Naive thymus-derived CD4-positive, alpha-beta T cell (primary cell): Measurements from ENCODE around the gene ZNF839. TPM values are rescaled to one million over a fixed set of nuclear protein-coding genes. Genes with fewer than 3 reads are reported as not detected.

ENCODE experiments used
- ATAC-seq: fragments of 150-1000 bp; cut with Tn5 transposase; 2 replicates; pipeline ENCODE4 v1.10.0; 2021; ENCODE audit warnings: mild to moderate bottlenecking, moderate library complexity
- CTCF ChIA-PET: fragments of 350-600 bp; sonication (Branson Sonifier 250); formaldehyde crosslinking; loops from one replicate; lab custom pipeline; 2021; ENCODE audit warnings: antibody characterized with exemption; lab: Charles Lee
- POLR2A ChIA-PET: fragments of 350-600 bp; sonication (Branson Sonifier 250); formaldehyde crosslinking; loops from one replicate; lab custom pipeline; 2021; ENCODE audit warnings: antibody characterized with exemption, inconsistent platforms; lab: Charles Lee
- DNase-seq, 9 donors: peaks; one replicate each; pipeline versions ENCODE4 v3.0.0 to v3.0.0-alpha.2; 2020 to 2022; ENCODE audit warnings: mixed read lengths in 1 of 9
- H3K27ac ChIP-seq: one replicate; pipeline ENCODE4 v1.7.0; 2013; ENCODE audit warnings: mild to moderate bottlenecking, low read depth, low read length, moderate library complexity
- H3K27me3 ChIP-seq, 2 donors: one replicate each; pipeline ENCODE4 v1.7.0; 2013; ENCODE audit warnings: low read length in 2 of 2, mild to moderate bottlenecking in 2 of 2, moderate library complexity in 2 of 2; ENCODE audit not compliant: control insufficient read depth in 2 of 2, insufficient read depth in 2 of 2
- H3K36me3 ChIP-seq, 3 experiments: 1 replicate in 2 of 3; 2 replicates in 1 of 3; pipeline ENCODE4 v1.7.0; 2013; ENCODE audit warnings: low read length in 3 of 3, mild to moderate bottlenecking in 3 of 3, moderate library complexity in 1 of 3; ENCODE audit not compliant: insufficient read depth in 3 of 3, control insufficient read depth in 2 of 3
- H3K4me1 ChIP-seq, 2 donors: one replicate each; pipeline ENCODE4 v1.7.0; 2013; ENCODE audit warnings: low read length in 2 of 2, mild to moderate bottlenecking in 2 of 2, moderate library complexity in 1 of 2; ENCODE audit not compliant: control insufficient read depth in 2 of 2, insufficient read depth in 2 of 2
- H3K4me3 ChIP-seq: 2 replicates; pipeline ENCODE4 v1.7.0; 2013; ENCODE audit warnings: mild to moderate bottlenecking, low read length
- H3K9me3 ChIP-seq, 3 experiments: 1 replicate in 2 of 3; 2 replicates in 1 of 3; pipeline ENCODE4 v1.7.0; 2013; ENCODE audit warnings: low read length in 3 of 3; ENCODE audit not compliant: control insufficient read depth in 2 of 3
- H3K27ac Mint-ChIP-seq, 9 donors: one replicate each; pipeline ENCODE4 v1.8.0; 2020 to 2022; ENCODE audit warnings: mixed read lengths in 9 of 9, mild to moderate bottlenecking in 8 of 9, moderate library complexity in 5 of 9, inconsistent platforms in 2 of 9
- H3K27me3 Mint-ChIP-seq, 5 donors: one replicate each; pipeline ENCODE4 v1.8.0; 2021 to 2022; ENCODE audit warnings: mixed read lengths in 5 of 5, mild to moderate bottlenecking in 1 of 5
- H3K36me3 Mint-ChIP-seq, 5 donors: one replicate each; pipeline ENCODE4 v1.8.0; 2020 to 2022; ENCODE audit warnings: mixed read lengths in 5 of 5, mild to moderate bottlenecking in 3 of 5, inconsistent platforms in 1 of 5
- H3K4me1 Mint-ChIP-seq, 7 donors: one replicate each; pipeline ENCODE4 v1.8.0; 2020 to 2022; ENCODE audit warnings: mixed read lengths in 7 of 7, mild to moderate bottlenecking in 3 of 7, inconsistent platforms in 1 of 7
- H3K4me3 Mint-ChIP-seq, 10 donors: one replicate each; pipeline ENCODE4 v1.8.0; 2020 to 2022; ENCODE audit warnings: mild to moderate bottlenecking in 10 of 10, mixed read lengths in 10 of 10, moderate library complexity in 6 of 10, inconsistent platforms in 2 of 10
- H3K9me3 Mint-ChIP-seq, 11 donors: one replicate each; pipeline ENCODE4 v1.8.0; 2020 to 2022; ENCODE audit warnings: mixed read lengths in 11 of 11, mild to moderate bottlenecking in 4 of 11, inconsistent platforms in 1 of 11, moderate library complexity in 1 of 11
- intact Hi-C, 2 donors: fragments of 100-400 bp; cut with micrococcal nuclease; formaldehyde crosslinking; loops; one replicate each; pipeline ENCODE4 v1.15.1; 2023
- polyA plus RNA-seq, 2 donors: library from polyadenylated mRNA; unstranded; fragments of 300-500 nt; fragmentation: Illumina TruSeq; gene quantifications; one replicate each; pipeline ENCODE4 v1.2.3, GENCODE V29; 2021
- total RNA-seq, 6 experiments: library from RNA in 5 of 6; stranded (reverse) in 5 of 6; gene quantifications; 1 replicate in 5 of 6; 2 replicates in 1 of 6; pipeline ENCODE4 v1.2.3 and lab custom pipeline; 2021 to 2026

Gene ZNF839
- total RNA-seq: 10 to 100 TPM; 15.2 to 24.9 (median 22.4) TPM
- 10 to 100 TPM in 1 of 2 donors, 1 to 10 TPM in 1; 5.9 to 10.1 TPM for polyA plus RNA-seq
- total RNA-seq (lab: John Stamatoyannopoulos, UW): 31.2 reads per million, percentile 60 among the genes with 10 or more reads in this experiment

DNA sequence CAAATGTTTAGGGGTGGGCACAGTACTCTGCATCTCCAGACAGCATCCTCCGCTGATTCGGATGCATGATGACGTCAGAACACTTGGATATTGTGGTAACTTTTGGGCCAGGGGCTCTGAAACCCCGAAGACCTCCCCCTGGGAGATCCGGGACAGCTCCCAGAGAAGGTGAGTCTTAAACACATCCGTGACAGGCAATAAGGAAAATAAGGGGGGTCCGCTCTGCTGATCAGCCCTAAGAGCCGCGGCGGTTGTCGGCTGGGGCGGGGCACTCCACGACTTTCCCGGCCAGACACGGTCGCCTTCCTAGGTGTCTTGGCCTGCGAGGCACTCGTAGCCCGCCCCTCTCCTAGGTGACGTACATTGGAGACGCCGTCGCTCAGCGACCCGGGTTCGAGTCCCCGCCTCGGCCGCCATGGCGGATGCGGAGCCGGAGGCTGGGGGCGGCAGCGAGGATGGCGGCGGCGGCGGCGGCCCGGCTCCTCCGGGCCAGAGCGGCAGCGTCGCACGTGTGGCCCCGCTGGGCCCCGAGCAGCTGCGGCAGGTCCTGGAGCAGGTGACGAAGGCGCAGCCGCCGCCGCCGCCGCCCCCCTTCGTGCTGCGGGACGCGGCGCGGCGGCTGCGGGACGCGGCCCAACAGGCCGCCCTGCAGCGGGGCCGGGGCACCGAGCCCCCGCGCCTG, at the start of gene ZNF839:
Gene ZNF839 (plus strand): TSS at position 396 of the 682 bp plus-strand sequence. CDS start 20 bp downstream, at position 416.
- ChIA-PET CTCF (interaction anchor here (0.6 to 2.0 kb wide), 4 partner anchors 11 to 557 kb away, joined by 3 to 7 read pairs (median 4); partner anchors contain the start of gene MOK), POLR2A (interaction anchor here (0.7 to 5.6 kb wide), 9 partner anchors 11 to 222 kb away, joined by 3 to 40 read pairs (median 3); partner anchors contain the start of genes CINP, MOK, TECPR2 and WDR20)
- Histone ChIP-seq H3K9me3 (no peaks in the 10 kb centered on the region), H3K27ac (peak within 1 kb of the TSS; percentile 87), H3K36me3 (peaks cover 0 to 6% (median 3%) of the 10 kb centered on the region in 3 experiments), H3K4me1 (peaks cover 37 to 41% of the 10 kb centered on the region in 2 donors), H3K4me3 (peak within 1 kb of the TSS; percentile 90), H3K27me3 (no peaks in the 10 kb centered on the region)
- H3K4me3 Mint-ChIP-seq: peak within 1 kb of the TSS; percentile 91 to 99 (median 97)
- peak; percentile 87 to 97 (median 93) for DNase-seq
- H3K4me1 Mint-ChIP-seq: peaks cover 27 to 79% (median 57%) of the 10 kb centered on the region in 7 donors
- peaks cover 0 to 16% (median 0%) of the 10 kb centered on the region in 11 donors for H3K9me3 Mint-ChIP-seq
- peak; percentile 84 for ATAC-seq
- intact Hi-C loops: loop anchor here (1.0 to 5.0 kb wide), 8 partner anchors 15 to 612 kb away; partner anchors contain the start of genes CINP (in 2 of the 2), MOK (in 2 of the 2), TECPR2 (in 2 of the 2) and TRAF3 (in 2 of the 2)
- H3K27me3 Mint-ChIP-seq: peaks cover 0 to 5% (median 0%) of the 10 kb centered on the region in 5 donors
- peak within 1 kb of the TSS; percentile 95 to 99 (median 98) for H3K27ac Mint-ChIP-seq
- H3K36me3 Mint-ChIP-seq: no peaks in the 10 kb centered on the region

DNA sequence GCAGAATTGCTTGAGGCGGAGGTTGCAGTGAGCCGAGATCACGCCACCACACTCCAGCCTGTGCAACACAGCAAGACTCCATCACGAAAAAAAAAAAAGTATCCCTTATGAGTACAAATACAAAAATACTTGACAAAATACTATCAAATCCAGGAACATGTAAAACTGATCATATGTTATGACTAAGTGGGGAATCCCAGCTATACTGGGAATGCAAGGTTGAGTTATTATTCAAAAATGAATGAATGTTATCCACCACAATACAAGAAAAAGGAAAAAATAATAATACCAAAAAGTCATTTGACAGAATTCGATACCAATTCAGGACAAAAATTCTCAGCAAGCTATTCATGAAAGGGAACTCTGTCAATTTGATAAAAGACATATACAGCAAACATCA, 47.2 kb upstream of the ZNF839 start:
- Histone ChIP-seq H3K4me1 (no peaks in the 10 kb centered on the region), H3K27me3 (no peaks in the 10 kb centered on the region), H3K9me3 (no peaks in the 10 kb centered on the region), H3K27ac (no peak overlapping the region), H3K4me3 (no peak overlapping the region), H3K36me3 (no peaks in the 10 kb centered on the region)
- no peak overlapping the region for H3K4me3 Mint-ChIP-seq
- H3K4me1 Mint-ChIP-seq: no peaks in the 10 kb centered on the region
- DNase-seq (no peak), ATAC-seq (no peak)
- CTCF ChIA-PET: no interaction called here
- POLR2A ChIA-PET: no interaction called here
- no peaks in the 10 kb centered on the region for H3K36me3 Mint-ChIP-seq
- no peak overlapping the region for H3K27ac Mint-ChIP-seq
- H3K27me3 Mint-ChIP-seq: peaks cover 0 to 7% (median 0%) of the 10 kb centered on the region in 5 donors
- H3K9me3 Mint-ChIP-seq: no peaks in the 10 kb centered on the region
- intact Hi-C loops: no loop called here

DNA sequence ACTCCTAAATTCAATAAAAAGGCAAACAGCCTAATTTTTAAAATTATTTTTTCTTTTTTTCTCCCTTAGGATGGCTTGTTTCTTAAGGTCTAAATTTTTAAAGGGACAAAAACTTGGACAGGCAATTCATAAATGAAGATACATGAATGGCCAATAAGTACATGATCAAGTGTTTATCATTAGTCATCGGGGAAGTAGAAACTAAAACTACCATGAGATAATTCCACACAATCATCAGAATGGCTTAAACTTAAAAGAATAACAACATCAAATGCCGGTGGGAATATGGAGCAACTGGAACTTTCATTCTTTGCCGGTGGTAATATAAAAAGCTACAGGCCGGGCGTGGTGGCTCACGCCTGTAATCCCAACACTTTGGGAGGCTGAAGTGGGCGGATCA, 43.7 kb upstream of the ZNF839 start:
- Mint-ChIP-seq H3K27me3 (no peaks in the 10 kb centered on the region), H3K9me3 (no peaks in the 10 kb centered on the region), H3K4me3 (no peak overlapping the region), H3K4me1 (no peaks in the 10 kb centered on the region), H3K27ac (no peak overlapping the region), H3K36me3 (no peaks in the 10 kb centered on the region)
- Histone ChIP-seq H3K27me3 (no peaks in the 10 kb centered on the region), H3K9me3 (no peaks in the 10 kb centered on the region), H3K36me3 (no peaks in the 10 kb centered on the region), H3K4me1 (no peaks in the 10 kb centered on the region), H3K27ac (no peak overlapping the region), H3K4me3 (no peak overlapping the region)
- ChIA-PET POLR2A (no interaction called here), CTCF (no interaction called here)
- ATAC-seq (no peak), DNase-seq (no peak)
- intact Hi-C loops: no loop called here

DNA sequence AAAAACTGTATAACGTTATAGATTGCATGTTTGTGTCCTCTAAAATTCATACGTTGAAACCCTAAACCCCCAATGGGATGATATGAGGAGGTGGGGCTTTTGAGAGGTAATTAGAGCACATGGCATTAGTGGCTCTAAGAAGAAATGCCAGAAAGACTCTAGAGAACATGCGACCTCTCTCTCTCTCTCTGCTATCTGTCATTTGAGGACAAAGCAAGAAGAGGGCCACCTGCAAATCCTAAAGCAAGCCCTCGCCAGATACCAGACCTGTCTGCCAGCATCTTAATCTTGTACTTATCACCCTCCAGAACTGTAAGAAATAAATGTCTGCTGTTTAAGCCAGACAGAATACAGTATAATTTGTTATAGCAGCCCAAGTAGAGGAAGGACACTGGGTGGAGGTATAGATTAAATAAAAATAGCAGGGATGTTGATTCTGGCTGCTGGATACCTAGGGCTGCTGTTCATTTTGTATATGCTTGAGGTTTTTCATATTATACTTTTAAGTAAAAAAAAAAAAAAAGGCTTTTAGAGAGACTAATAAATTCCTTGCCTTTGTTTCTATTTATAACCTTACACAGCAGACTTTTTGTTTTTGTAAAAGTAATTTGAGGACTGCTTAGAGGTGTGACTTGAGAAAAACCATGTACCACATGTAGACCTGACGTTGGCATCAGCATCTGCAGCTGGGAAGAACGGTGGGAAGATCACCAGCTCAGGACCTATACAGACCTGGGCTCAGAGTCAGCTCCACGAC, 41.5 kb upstream of the ZNF839 start:
- H3K36me3 ChIP-seq: no peaks in the 10 kb centered on the region
- H3K9me3 ChIP-seq: no peaks in the 10 kb centered on the region
- ATAC-seq: no peak
- intact Hi-C loops: no loop called here
- H3K27me3 Mint-ChIP-seq: no peaks in the 10 kb centered on the region
- H3K27me3 ChIP-seq: no peaks in the 10 kb centered on the region
- H3K9me3 Mint-ChIP-seq: no peaks in the 10 kb centered on the region
- H3K4me1 Mint-ChIP-seq: no peaks in the 10 kb centered on the region
- no peak for DNase-seq
- H3K36me3 Mint-ChIP-seq: no peaks in the 10 kb centered on the region
- ChIA-PET CTCF (no interaction called here), POLR2A (no interaction called here)
- H3K4me3 ChIP-seq: no peak overlapping the region
- no peaks in the 10 kb centered on the region for H3K4me1 ChIP-seq
- H3K27ac ChIP-seq: no peak overlapping the region
- no peak overlapping the region for H3K27ac Mint-ChIP-seq
- H3K4me3 Mint-ChIP-seq: no peak overlapping the region

DNA sequence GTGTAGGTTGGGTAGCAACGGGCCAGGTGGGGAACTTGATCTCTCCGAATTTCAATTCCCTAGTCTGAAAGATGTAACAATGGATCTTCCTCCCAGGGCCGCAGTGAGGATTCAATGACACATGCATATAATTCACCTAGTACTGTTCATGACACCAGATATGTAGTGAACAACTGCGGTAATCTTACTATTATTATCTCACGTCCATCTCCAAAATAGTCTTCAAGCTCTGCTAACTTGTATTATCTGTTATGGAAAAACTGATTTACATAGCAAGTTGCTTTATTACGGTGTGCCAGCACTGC, 41.0 kb upstream of the ZNF839 start:
- no peaks in the 10 kb centered on the region for H3K36me3 ChIP-seq
- no peaks in the 10 kb centered on the region for H3K27me3 Mint-ChIP-seq
- no peak for DNase-seq
- H3K4me3 ChIP-seq: no peak overlapping the region
- H3K36me3 Mint-ChIP-seq: no peaks in the 10 kb centered on the region
- ChIA-PET CTCF (no interaction called here), POLR2A (no interaction called here)
- H3K4me3 Mint-ChIP-seq: no peak overlapping the region
- no peak for ATAC-seq
- H3K27ac ChIP-seq: no peak overlapping the region
- H3K4me1 ChIP-seq: no peaks in the 10 kb centered on the region
- no peak overlapping the region for H3K27ac Mint-ChIP-seq
- H3K9me3 Mint-ChIP-seq: no peaks in the 10 kb centered on the region
- intact Hi-C loops: no loop called here
- H3K4me1 Mint-ChIP-seq: no peaks in the 10 kb centered on the region
- no peaks in the 10 kb centered on the region for H3K27me3 ChIP-seq
- H3K9me3 ChIP-seq: no peaks in the 10 kb centered on the region

DNA sequence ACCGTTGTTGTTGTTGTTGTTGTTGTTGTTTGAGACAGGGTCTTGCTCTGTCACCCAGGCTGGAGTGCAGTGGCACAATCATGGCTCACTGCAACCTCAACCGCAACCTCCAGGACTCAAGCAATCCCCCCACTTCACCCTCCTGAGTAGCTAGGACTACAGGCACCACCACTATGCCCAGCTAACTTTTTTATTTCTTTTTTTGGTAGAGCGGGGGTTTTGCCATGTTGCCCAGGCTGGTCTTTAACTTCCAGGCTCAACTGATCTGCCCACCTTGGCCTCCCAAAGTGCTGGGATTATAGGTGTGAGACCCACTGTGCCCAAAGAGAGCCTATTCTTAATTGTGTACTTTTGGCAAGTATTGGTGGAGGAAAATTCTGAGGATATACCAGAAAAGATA, 40.3 kb upstream of the ZNF839 start:
- H3K4me3 Mint-ChIP-seq: no peak overlapping the region
- intact Hi-C loops: no loop called here

More for the DNA sequence above, 40.3 kb upstream of the ZNF839 start:
- no peaks in the 10 kb centered on the region for H3K9me3 ChIP-seq
- no peaks in the 10 kb centered on the region for H3K9me3 Mint-ChIP-seq
- no peaks in the 10 kb centered on the region for H3K27me3 Mint-ChIP-seq
- H3K27me3 ChIP-seq: no peaks in the 10 kb centered on the region
- H3K36me3 ChIP-seq: no peaks in the 10 kb centered on the region
- ATAC-seq (no peak), DNase-seq (no peak)
- no peak overlapping the region for H3K27ac Mint-ChIP-seq
- ChIA-PET POLR2A (no interaction called here), CTCF (no interaction called here)
- H3K4me1 ChIP-seq: no peaks in the 10 kb centered on the region
- no peak overlapping the region for H3K27ac ChIP-seq
- no peak overlapping the region for H3K4me3 ChIP-seq
- no peaks in the 10 kb centered on the region for H3K36me3 Mint-ChIP-seq
- no peaks in the 10 kb centered on the region for H3K4me1 Mint-ChIP-seq
